H1 (cell line): ENCODE data around the gene SPOP. TPM values are rescaled to one million over a fixed set of nuclear protein-coding genes. Genes with fewer than 3 reads are reported as not detected.

Experiments used
- CTCF ChIA-PET: fragments of 300-600 bp; sonication (Branson Sonifier 250); formaldehyde crosslinking; loops from one replicate; lab custom pipeline; 2021; ENCODE audit not compliant: partially characterized antibody; lab: Charles Lee
- POLR2A ChIA-PET: fragments of 300-600 bp; sonication (Branson Sonifier 250); formaldehyde crosslinking; loops from one replicate; lab custom pipeline; 2021; ENCODE audit warnings: inconsistent platforms; ENCODE audit not compliant: partially characterized antibody; lab: Charles Lee
- DNase-seq, 2 experiments: peaks; one replicate each; pipeline versions ENCODE4 v3.0.0 to v3.0.0-alpha.2; 2010 to 2022; ENCODE audit warnings: low spot score in 2 of 2, low read depth in 1 of 2, mixed read lengths in 1 of 2
- FAIRE-seq: peaks from 2 replicates; lab custom pipeline; 2011; peaks lifted over from hg19 to GRCh38; lab: Jason Lieb, UNC
- H2AFZ ChIP-seq: 2 replicates; pipeline ENCODE4 v1.8.1; 2012; ENCODE audit warnings: low read length, inconsistent platforms
- H2AK5ac ChIP-seq: 2 replicates; pipeline ENCODE4 v1.6.1; 2013; ENCODE audit warnings: low read depth, low read length
- H2BK120ac ChIP-seq: replicated peaks from 2 replicates; pipeline ENCODE3; 2013; ENCODE audit warnings: low read depth, low read length, inconsistent platforms
- H2BK12ac ChIP-seq: 2 replicates; pipeline ENCODE4 v1.6.1; 2013; ENCODE audit warnings: low read depth, low read length
- H2BK15ac ChIP-seq: 2 replicates; pipeline ENCODE4 v1.6.1; 2013; ENCODE audit warnings: low read length
- H2BK20ac ChIP-seq: 2 replicates; pipeline ENCODE4 v1.6.1; 2013; ENCODE audit warnings: low read length
- H2BK5ac ChIP-seq: 2 replicates; pipeline ENCODE4 v1.6.1; 2013; ENCODE audit warnings: low read depth, low read length
- H3K14ac ChIP-seq: 2 replicates; pipeline ENCODE4 v1.6.1; 2013; ENCODE audit warnings: inconsistent platforms; ENCODE audit not compliant: insufficient read length
- H3K18ac ChIP-seq: 2 replicates; pipeline ENCODE4 v1.6.1; 2013; ENCODE audit warnings: low read length; ENCODE audit errors: extremely low read depth
- H3K23ac ChIP-seq: 2 replicates; pipeline ENCODE4 v1.6.1; 2013; ENCODE audit warnings: inconsistent platforms; ENCODE audit not compliant: insufficient read length
- H3K23me2 ChIP-seq: 2 replicates; pipeline ENCODE4 v1.6.1; 2013; ENCODE audit warnings: low read depth, low read length
- H3K27ac ChIP-seq: 2 replicates; pipeline ENCODE4 v1.6.1; 2011; ENCODE audit warnings: low read depth, low read length, inconsistent platforms
- H3K27me3 ChIP-seq, 4 experiments: replicated peaks in 1 of 4; 1 replicate in 1 of 4; 2 replicates in 3 of 4; pipeline versions ENCODE4 v1.6.1 to v1.8.1; 2011 to 2013; ENCODE audit warnings: low read length in 3 of 4, mild to moderate bottlenecking in 3 of 4, inconsistent platforms in 2 of 4, mixed read lengths in 2 of 4, moderate library complexity in 1 of 4; ENCODE audit not compliant: control insufficient read depth in 3 of 4, insufficient read depth in 3 of 4; ENCODE audit errors: extremely low read depth in 1 of 4
- H3K36me3 ChIP-seq, 4 experiments: 2 replicates each; pipeline versions ENCODE4 v1.6.1 to v1.8.1; 2011 to 2013; ENCODE audit warnings: mild to moderate bottlenecking in 4 of 4, low read length in 3 of 4, moderate library complexity in 2 of 4, control low read depth in 1 of 4, inconsistent platforms in 1 of 4; ENCODE audit not compliant: insufficient read depth in 4 of 4, control insufficient read depth in 2 of 4
- H3K4ac ChIP-seq: replicated peaks from 2 replicates; pipeline ENCODE3; 2013; ENCODE audit warnings: low read length, low read depth, mixed read lengths, inconsistent platforms; ENCODE audit not compliant: insufficient read length
- H3K4me1 ChIP-seq, 4 experiments: replicated peaks in 1 of 4; 1 replicate in 1 of 4; 2 replicates in 3 of 4; pipeline versions ENCODE4 v1.6.1 to v1.8.1; 2011 to 2013; ENCODE audit warnings: low read length in 3 of 4, inconsistent platforms in 2 of 4, mixed read lengths in 1 of 4; ENCODE audit not compliant: insufficient read depth in 4 of 4, control insufficient read depth in 3 of 4
- H3K4me2 ChIP-seq, 2 experiments: 2 replicates each; pipeline versions ENCODE4 v1.6.1 to v1.8.1; 2011 to 2013; ENCODE audit warnings: low read depth in 2 of 2, low read length in 2 of 2, control low read depth in 1 of 2, inconsistent platforms in 1 of 2, mild to moderate bottlenecking in 1 of 2; ENCODE audit not compliant: insufficient read depth in 1 of 2
- H3K4me3 ChIP-seq, 4 experiments: fragments of 200-600, 300-600 bp in 1 of 4; sonication (generic), shearing (Covaris generic), sonication (Bioruptor Twin) in 1 of 4; 2 replicates each; pipeline versions ENCODE4 v1.5.1 to v1.8.1; 2011 to 2016; ENCODE audit warnings: low read length in 4 of 4, low read depth in 3 of 4, control low read depth in 2 of 4, inconsistent platforms in 2 of 4, mild to moderate bottlenecking in 2 of 4, mixed read lengths in 1 of 4, moderate library complexity in 1 of 4; ENCODE audit not compliant: insufficient read depth in 2 of 4; ENCODE audit errors: extremely low read depth in 1 of 4
- H3K56ac ChIP-seq: replicated peaks from 2 replicates; pipeline ENCODE3; 2013; ENCODE audit warnings: low read depth, mild to moderate bottlenecking, mixed read lengths, low read length, inconsistent platforms; ENCODE audit not compliant: insufficient read length
- H3K79me1 ChIP-seq: 2 replicates; pipeline ENCODE4 v1.6.1; 2013; ENCODE audit warnings: low read depth, low read length, control low read depth
- H3K79me2 ChIP-seq, 2 experiments: 2 replicates each; pipeline versions ENCODE4 v1.6.1 to v1.8.1; 2012 to 2013; ENCODE audit warnings: low read length in 2 of 2, mild to moderate bottlenecking in 2 of 2, inconsistent platforms in 1 of 2; ENCODE audit not compliant: insufficient read depth in 2 of 2, control insufficient read depth in 1 of 2
- H3K9ac ChIP-seq, 4 experiments: replicated peaks in 1 of 4; 1 replicate in 1 of 4; 2 replicates in 3 of 4; pipeline versions ENCODE4 v1.6.1 to v1.8.1; 2011 to 2013; ENCODE audit warnings: low read depth in 3 of 4, low read length in 3 of 4, control low read depth in 2 of 4, mild to moderate bottlenecking in 2 of 4, moderate library complexity in 2 of 4, inconsistent platforms in 1 of 4; ENCODE audit errors: extremely low read depth in 1 of 4
- H3K9me3 ChIP-seq, 2 experiments: 2 replicates each; pipeline versions ENCODE4 v1.6.1 to v1.8.1; 2012 to 2013; ENCODE audit warnings: mild to moderate bottlenecking in 2 of 2, moderate library complexity in 2 of 2, control low read depth in 1 of 2, inconsistent platforms in 1 of 2, low read depth in 1 of 2, low read length in 1 of 2, mixed read lengths in 1 of 2; ENCODE audit not compliant: insufficient read depth in 2 of 2
- H4K20me1 ChIP-seq, 2 experiments: replicated peaks in 1 of 2; 2 replicates each; pipeline versions ENCODE3 to v1.8.1; 2011 to 2013; ENCODE audit warnings: inconsistent platforms in 2 of 2, low read length in 2 of 2, mild to moderate bottlenecking in 1 of 2; ENCODE audit not compliant: insufficient read depth in 2 of 2, control insufficient read depth in 1 of 2
- H4K5ac ChIP-seq: 2 replicates; pipeline ENCODE4 v1.6.1; 2013; ENCODE audit warnings: low read length, low read depth, mixed read lengths, inconsistent platforms; ENCODE audit not compliant: insufficient read length
- H4K8ac ChIP-seq: 2 replicates; pipeline ENCODE4 v1.8.0; 2013; ENCODE audit warnings: mild to moderate bottlenecking, moderate library complexity, low read length, inconsistent platforms; ENCODE audit not compliant: insufficient read depth; ENCODE audit errors: extremely low read depth
- H4K91ac ChIP-seq: replicated peaks from 2 replicates; pipeline ENCODE3; 2013; ENCODE audit warnings: low read length, mixed read lengths, inconsistent platforms; ENCODE audit not compliant: insufficient read length
- BACH1 ChIP-seq: IDR thresholded peaks from 2 replicates; pipeline ENCODE4 v1.6.1; 2012; ENCODE audit warnings: low read length, improper control_type of control experiment
- CHD1 ChIP-seq: IDR thresholded peaks from 2 replicates; pipeline ENCODE4 v1.6.1; 2012; ENCODE audit warnings: low read depth, low read length, improper control_type of control experiment
- EGR1 ChIP-seq: IDR thresholded peaks from 2 replicates; pipeline ENCODE4 v1.6.1; 2011; ENCODE audit warnings: low read depth, low read length, borderline replicate concordance
- GABPA ChIP-seq: IDR thresholded peaks from 2 replicates; pipeline ENCODE4 v1.6.1; 2011; ENCODE audit warnings: mild to moderate bottlenecking, low read length, moderate library complexity, borderline replicate concordance; ENCODE audit not compliant: insufficient read depth
- HDAC6 ChIP-seq: IDR thresholded peaks from one replicate; pipeline ENCODE4 v1.7.1; 2012; ENCODE audit warnings: low read depth, mild to moderate bottlenecking, inconsistent platforms, low read length, moderate library complexity
- JUND ChIP-seq: IDR thresholded peaks from 2 replicates; pipeline ENCODE4 v1.6.1; 2011; ENCODE audit warnings: mild to moderate bottlenecking, improper control_type of control experiment, low read length
- KDM1A ChIP-seq: fragments of 200-600, 300-600 bp; sonication (generic); IDR thresholded peaks from 2 replicates; pipeline ENCODE4 v1.7.1; 2016; ENCODE audit warnings: mild to moderate bottlenecking, low read length, borderline replicate concordance
- KDM4A ChIP-seq: IDR thresholded peaks from one replicate; pipeline ENCODE4 v1.7.1; 2012; ENCODE audit warnings: low read depth, mild to moderate bottlenecking, moderate library complexity, low read length, inconsistent platforms; ENCODE audit not compliant: severe bottlenecking
- POLR2AphosphoS5 ChIP-seq: IDR thresholded peaks from 2 replicates; pipeline ENCODE4 v1.6.1; 2011; ENCODE audit warnings: low read depth, low read length
- SP1 ChIP-seq: IDR thresholded peaks from 2 replicates; pipeline ENCODE4 v1.6.1; 2011; ENCODE audit warnings: low read depth, low read length
- SRF ChIP-seq: IDR thresholded peaks from 2 replicates; pipeline ENCODE4 v1.6.1; 2011; ENCODE audit warnings: mild to moderate bottlenecking, low read depth, low read length, moderate library complexity
- TAF1 ChIP-seq: IDR thresholded peaks from 2 replicates; pipeline ENCODE4 v1.6.1; 2011; ENCODE audit warnings: mild to moderate bottlenecking, low read depth, low read length
- TBP ChIP-seq: IDR thresholded peaks from 2 replicates; pipeline ENCODE4 v1.6.1; 2011; ENCODE audit warnings: low read depth, low read length, improper control_type of control experiment
- WGBS, 2 experiments: shearing (Covaris generic) in 1 of 2; methylation state at CpG; one replicate each; pipeline versions ENCODE4 v1.1.6 to v1.1.7; 2013 to 2015; ENCODE audit warnings: low lambda C conversion rate in 2 of 2, mixed read lengths in 2 of 2, inconsistent platforms in 1 of 2, low coverage in 1 of 2, missing lambda C conversion rate in 1 of 2; ENCODE audit not compliant: insufficient replicate concordance in 2 of 2, insufficient coverage in 1 of 2, insufficient read length in 1 of 2; ENCODE audit errors: extremely low coverage in 1 of 2, missing lambda C conversion rate in 1 of 2; 5-methylcytosine and 5-hydroxymethylcytosine counted together
- polyA plus RNA-seq, 7 experiments: library from polyadenylated mRNA; depleted of rRNA in 3 of 7; stranded (reverse) in 5 of 7; unstranded in 2 of 7; fragments of >200 nt in 5 of 7; fragments of 200-250 nt in 2 of 7; gene quantifications; 1 replicate in 5 of 7; 2 replicates in 1 of 7; 4 replicates in 1 of 7; pipeline versions ENCODE4 v1.2.1 to v1.2.3, GENCODE V29; 2011 to 2013; ENCODE audit warnings: missing spikeins in 2 of 7, mixed read lengths in 2 of 7
- total RNA-seq: library from RNA; stranded (reverse); fragmentation: NEBNext Ultra II Directional; extraction: Animal tissue kit (Norgen Biotek cat#: 25700); gene quantifications from 2 replicates; pipeline ENCODE4 v1.2.1, GENCODE V29; 2021
- TF ChIP-seq, protein P1 (sequence below): IDR thresholded peaks from 2 replicates; pipeline ENCODE4 v1.6.1; 2012; ENCODE audit warnings: inconsistent platforms

Gene SPOP
- total and polyA plus RNA-seq, 2 of the 8 experiments (the other 6 are each of a cell fraction or from before 2014, with no cell fraction given) = 13.3 to 25.6 TPM

DNA sequence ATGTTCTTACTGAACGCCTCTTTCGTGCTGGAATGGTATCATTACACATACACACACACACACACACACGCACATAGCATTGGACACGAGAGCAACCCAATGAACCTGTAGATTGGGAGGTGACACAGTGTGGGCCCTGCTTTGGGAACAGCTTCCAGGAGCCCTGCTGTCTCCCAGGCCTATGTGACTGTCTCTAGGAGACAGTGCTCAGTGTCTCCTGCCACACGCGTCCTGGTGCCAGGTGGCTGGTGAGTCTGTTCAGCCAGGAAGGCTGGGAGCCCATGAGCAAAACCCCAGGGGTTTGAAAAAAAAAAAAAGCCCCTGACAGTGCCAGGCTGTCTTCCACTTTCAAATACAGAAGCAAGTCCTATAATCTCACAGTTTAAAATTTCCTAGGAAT is 2.4 kb upstream of the SPOP start:
- Histone ChIP-seq H4K8ac (no peak overlapping the region), H3K4me1 (no peaks in the 10 kb centered on the region; a peak in 1 of 7 replicates), H3K79me1 (peaks cover 3% of the 10 kb centered on the region; the same call in 1 of the 2 replicates), H3K4me3 (no peak overlapping the region), H4K5ac (no peak overlapping the region), H3K18ac (no peak overlapping the region), H3K79me2 (peaks cover 6 to 20% of the 10 kb centered on the region in 2 experiments), H3K23ac (no peak overlapping the region), H4K20me1 (no peaks in the 10 kb centered on the region), H3K9me3 (no peaks in the 10 kb centered on the region; a peak in 2 of 4 replicates), H4K91ac (no peak overlapping the region), H3K56ac (no peak overlapping the region), H3K9ac (no peak overlapping the region), H3K23me2 (peaks cover 5% of the 10 kb centered on the region; the same call in 1 of the 2 replicates), H2AFZ (no peak overlapping the region), H3K4ac (no peak overlapping the region), H3K36me3 (no peaks in the 10 kb centered on the region; a peak in 1 of 8 replicates), H2BK120ac (no peak overlapping the region), H2AK5ac (no peak overlapping the region), H3K4me2 (no peak overlapping the region), H2BK20ac (no peak overlapping the region), H3K14ac (no peak overlapping the region), H2BK15ac (no peak overlapping the region), H2BK12ac (no peak overlapping the region), H3K27ac (no peak overlapping the region), H2BK5ac (no peak overlapping the region), H3K27me3 (peaks cover 0 to 2% (median 0%) of the 10 kb centered on the region in 4 experiments; a peak in 2 of 7 replicates)
- no peak for FAIRE-seq
- WGBS, 2 experiments = 84% methylated on average over 6 of the region's 6 CpGs; no CpG with 5 or more reads in 1 of the 2 experiments
- CTCF ChIA-PET = interaction anchor here (1.0 to 3.3 kb wide), 2 partner anchors 16 to 245 kb away, joined by 3 to 13 read pairs; no protein-coding TSS in a partner anchor
- POLR2A ChIA-PET = interaction anchor here (0.6 to 0.8 kb wide), 2 partner anchors 16 to 445 kb away, joined by 3 read pairs; no protein-coding TSS in a partner anchor
- DNase-seq = no peak
- TF ChIP-seq KDM1A (no peak), JUND (no peak), EGR1 (no peak), POLR2AphosphoS5 (no peak), SRF (no peak), KDM4A (no peak), CHD1 (no peak), BACH1 (no peak), TAF1 (no peak), SP1 (no peak), TBP (no peak), GABPA (no peak), HDAC6 (no peak)
- TF ChIP-seq, protein P1, sequence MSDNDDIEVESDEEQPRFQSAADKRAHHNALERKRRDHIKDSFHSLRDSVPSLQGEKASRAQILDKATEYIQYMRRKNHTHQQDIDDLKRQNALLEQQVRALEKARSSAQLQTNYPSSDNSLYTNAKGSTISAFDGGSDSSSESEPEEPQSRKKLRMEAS = no peak
